HG03064 (cell line): ENCODE data around the gene TCEA2.
A peak's percentile ranks its signal among the peaks of the same experiment; 100 is the strongest.
"Not testable (repeated sequence)": the region's sequence is repeated elsewhere in the genome, so short reads cannot be mapped to it uniquely, and the experiment has no call there.

Experiments used
- ATAC-seq: cut with Tn5 transposase; IDR thresholded peaks from one replicate; pipeline ENCODE4 v1.9.1; 2021; ENCODE audit warnings: low read depth; ENCODE audit not compliant: unreplicated experiment

TCEA2 gene

GRCh38 chr20:64076061-64076997, 13.3 kb downstream of the TCEA2 start:
- no peak for ATAC-seq

GRCh38 chr20:64077094-64077493, 14.1 kb downstream of the TCEA2 start:
- peak; percentile 32 for ATAC-seq

DNA sequence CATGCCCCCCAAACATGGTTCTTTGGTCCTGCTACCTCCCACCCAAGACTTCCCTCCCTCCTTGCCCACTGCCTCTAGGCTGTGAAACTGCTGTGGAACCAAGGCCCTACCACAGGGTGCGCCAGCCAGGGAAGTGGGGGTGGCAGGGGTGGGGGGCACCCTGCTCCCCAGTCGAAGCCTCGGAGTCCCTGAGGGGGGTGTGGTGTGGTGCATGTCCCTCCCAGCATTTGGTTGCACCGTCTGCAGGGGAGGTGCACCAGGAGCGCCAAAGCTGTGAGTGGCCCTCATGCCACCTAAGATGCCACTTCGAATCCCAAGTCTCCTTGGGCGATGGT, 14.5 kb downstream of the TCEA2 start:
- ATAC-seq = no peak

DNA sequence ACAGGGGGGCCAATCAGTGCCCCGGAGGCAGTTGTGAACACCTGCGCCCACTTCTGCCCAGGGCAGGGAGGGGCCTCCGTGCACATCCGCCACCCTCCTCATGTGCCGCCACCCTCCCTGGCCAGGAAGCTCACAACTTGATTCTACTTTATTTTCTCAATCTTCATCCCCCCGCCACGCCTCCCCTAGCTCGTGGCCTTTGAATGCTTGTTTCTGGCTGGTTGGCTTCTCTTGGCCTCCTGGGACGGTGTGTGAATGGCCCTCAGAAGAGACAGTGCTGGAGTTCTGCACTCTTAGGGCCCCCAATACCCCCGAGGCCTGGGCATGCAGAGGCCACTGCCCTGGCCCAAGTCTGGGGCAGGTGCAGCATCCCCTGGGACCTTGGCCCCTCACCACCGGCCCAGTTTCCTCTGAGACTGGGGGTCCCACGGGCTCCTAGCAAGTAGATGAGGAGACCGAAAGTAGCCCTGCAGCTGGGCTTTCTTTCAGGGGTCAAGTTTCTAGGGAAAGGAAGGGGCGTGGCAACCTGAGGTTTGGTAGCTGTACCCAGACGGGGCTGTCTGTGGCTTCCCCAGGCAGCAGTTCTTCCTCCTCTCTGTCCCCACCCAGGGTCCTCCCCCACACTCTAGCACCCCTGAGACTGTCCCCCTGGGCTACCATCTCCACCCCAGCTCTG, 15.0 kb downstream of the TCEA2 start:
- ATAC-seq = no peak

GRCh38 chr20:64078934-64079272, 15.9 kb downstream of the TCEA2 start:
- no peak for ATAC-seq

- ATAC-seq = no peak
Observed at GRCh38 chr20:64079273-64080012, 16.4 kb downstream of the TCEA2 start, which contains the start of gene RGS19. TSS of gene RGS19 (minus strand) at chr20:64079518. CDS start at chr20:64076886, 2,632 bp downstream.

- ATAC-seq = no peak
Observed at GRCh38 chr20:64080013-64080812, 17.2 kb downstream of the TCEA2 start, which contains the start of gene OPRL1. TSS of gene OPRL1 (plus strand) at chr20:64080082. CDS start at chr20:64092721, 12,639 bp downstream.

DNA sequence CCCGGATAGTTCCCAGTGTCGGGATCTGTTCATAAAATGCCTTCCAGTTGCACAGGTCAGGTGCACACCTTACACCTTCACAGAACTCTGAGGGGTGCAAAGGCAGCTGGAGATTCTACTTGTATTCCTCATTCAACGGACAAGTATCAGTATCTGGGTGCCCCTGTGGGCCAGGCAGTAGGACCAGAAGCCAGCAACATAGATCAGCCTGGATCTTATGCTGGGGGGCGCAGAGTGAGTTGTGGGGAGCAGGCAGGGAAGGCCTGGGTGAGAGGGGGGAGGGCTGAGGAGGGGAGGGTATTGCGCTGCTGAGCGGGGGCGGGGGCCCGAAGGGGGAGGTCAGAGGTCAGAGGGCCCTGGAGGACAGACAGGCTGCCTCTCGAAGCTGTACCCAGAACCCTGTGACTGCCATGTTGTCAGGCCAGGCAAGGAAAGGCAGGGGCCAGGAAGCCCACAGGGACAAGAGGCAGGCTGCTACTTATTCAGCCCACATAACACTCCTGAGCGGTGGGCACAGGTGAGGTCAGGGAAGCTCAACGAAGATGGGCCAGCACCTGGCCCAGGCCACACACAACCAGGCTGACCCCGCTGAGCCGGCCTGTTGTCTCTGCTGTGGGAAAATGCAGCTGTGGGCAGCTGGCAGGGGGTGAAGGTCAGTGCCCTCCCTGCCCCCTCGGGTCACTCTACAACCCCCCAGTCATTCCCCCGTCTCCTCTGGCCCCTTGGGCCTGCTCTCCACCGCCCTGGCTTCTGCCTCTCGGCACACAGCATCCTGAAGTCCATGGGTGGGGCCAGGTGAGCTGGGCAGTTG, 18.0 kb downstream of the TCEA2 start:
- ATAC-seq = no peak

DNA sequence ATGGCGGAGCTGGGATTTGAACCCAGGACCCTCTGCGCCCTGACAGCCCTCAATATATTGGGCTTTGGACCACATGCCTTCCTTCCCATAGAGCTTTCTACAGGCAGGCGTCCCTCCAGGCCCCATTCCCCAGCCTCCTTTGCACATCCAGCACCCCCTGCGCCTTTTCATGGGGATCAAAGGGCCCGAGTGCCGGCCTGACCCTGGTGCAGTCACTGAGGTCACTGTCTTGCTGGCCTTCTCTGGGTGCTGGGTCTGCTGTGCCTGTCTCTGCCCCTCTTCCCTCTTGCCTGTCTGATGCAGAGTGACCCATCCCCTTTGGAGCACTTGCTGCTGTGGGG, 18.6 kb downstream of the TCEA2 start:
- no peak for ATAC-seq

DNA sequence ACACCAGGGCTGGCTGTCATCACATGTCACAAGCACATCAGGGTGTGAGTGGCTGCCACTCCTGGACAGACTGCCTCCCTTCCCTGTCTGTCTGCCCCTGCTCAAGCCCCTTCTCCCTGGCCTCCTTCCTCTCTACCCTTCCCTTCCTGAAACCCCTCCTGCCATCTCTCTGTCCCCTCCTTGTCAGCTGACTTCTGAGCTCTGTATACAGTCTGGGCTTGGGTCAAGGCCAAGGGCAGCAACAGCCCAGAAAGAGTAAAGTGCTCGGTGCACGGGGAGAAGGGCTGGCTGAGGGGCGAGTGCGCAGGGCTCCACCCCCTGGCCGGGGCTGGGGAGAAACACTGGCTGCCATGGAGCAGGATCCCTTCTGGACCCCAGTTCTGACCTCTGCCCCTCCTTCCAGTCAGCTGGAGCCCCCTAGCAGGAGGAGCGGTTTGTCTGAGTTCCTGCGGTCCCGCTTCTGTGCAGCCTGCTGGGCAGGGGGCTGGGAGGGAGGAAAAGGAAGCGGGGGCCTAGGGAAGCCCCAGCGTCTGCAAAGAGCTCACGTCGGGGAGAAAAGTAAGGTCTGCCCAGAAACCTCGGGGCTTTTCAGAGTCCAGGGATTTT, 19.2 kb downstream of the TCEA2 start:
- ATAC-seq = no peak

DNA sequence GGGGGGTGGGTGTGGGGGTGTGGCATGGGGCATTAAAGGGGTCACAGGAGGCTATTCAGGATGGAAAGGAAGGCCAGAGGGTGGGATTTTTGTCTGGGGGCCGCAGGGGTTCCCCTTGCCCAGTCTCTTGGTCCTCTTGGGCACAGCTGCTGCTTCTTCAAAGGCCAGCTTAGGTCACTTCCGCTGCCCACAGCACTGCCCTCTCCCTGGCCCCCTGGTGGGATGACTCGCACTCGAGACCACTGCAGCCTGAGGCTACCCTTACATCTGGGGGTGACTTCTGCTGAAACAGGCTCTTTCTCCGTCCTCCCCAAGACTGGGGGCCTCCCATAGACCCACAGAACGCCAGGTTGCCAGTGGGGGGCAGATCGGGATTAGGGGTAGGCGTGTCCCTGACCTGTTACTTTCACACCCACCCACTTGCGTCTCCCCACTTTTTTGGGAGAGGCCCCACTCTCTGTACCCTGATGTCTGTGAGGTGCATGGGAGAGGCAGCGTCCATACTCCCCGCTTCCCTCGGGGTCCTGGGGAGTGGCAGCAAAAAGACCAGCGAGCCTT, 19.9 kb downstream of the TCEA2 start:
- no peak for ATAC-seq

DNA sequence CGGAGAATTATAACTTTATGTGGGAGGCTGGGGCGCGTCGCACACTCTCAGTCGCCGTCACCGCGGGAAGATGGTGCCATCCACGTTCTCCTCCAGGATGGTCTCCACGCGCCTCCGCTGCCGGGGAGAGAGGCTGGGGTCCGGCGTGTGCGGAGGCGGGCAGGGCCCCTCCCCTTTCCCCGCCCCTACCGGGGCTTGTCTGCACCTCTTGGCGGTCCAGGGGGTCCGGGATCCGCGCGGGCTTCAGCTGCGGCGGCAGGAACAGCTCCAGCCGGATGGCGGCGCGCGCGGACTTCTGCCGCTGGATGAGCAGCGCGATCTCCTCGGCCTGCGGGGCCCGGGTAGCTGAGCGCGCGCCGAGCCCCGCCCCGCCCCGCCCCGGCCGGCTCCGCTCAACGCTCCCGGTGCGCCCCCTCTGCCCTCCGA, 20.4 kb downstream of the TCEA2 start:
- ATAC-seq = no peak

DNA sequence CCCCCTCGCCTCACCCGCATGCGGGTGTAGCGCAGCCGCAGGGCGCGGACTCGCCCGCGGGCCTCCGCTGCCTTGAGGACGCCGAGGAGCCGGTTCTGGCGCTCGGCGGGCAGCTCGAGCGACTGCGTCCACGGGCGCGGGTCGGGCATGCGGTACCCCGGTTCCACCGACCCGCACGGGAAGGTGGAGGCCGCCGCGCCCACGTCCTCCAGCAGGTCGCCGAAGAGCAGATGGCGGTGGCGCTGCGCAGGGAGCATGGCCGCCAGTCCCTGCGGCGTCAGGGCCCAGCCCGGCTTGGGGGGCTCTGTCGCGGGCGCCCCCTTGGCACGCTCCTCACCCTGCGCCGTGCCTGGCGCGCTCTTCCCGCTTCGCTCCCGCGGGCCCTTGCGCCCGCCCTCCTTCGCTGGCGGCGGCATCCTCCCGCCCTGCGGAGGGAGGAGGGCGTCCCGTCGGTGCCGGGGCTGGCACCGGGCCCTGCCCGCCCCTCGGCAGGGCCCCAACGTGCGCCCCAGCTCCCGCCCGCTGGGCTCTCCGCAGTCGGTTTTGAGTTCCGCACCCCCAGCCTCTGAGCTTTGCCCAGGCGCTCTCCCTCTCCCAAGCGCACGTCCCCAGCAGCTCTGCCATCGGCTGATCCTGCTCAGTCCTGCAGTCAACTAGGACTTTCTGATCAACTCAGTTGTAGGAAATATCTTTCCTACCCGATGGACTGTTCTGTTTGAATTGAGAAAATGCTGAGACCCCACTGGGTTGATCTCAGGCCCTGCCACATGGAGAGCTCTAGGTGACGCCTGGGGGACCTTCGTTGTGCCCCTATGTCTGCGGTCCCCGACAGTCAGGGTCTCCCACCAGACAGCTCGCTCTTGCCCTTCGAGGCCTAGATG, 21.0 kb downstream of the TCEA2 start, which contains the start of gene LKAAEAR1:
Gene LKAAEAR1, minus strand, starts transcription at position 595 of the 881 bp plus-strand sequence. Its CDS starts 179 bp downstream, at position 416.
- ATAC-seq = no peak

DNA sequence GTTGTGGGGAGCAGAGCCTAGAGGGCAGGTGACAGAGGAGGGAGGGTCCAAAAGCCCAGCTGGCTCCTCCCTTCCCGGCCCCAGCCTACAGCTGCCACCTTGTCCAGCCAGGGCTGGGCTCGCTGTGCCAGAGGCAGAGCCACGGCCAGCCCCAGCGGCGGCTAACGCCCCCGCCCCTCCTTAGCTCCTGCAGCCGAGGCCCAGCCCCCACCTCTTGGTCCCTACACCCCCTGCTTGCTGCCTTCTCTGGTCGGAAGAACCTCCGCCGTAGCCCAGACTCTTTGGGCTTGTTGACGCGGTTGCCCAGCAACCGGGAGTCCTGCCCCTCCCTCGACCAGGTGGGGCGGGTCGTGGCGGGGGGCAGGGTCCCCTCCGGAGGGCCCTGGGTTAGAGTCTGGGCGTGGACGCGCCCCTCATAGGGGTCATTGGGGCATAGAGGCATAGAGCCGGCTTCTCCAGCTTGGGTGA, 21.7 kb downstream of the TCEA2 start:
- no peak for ATAC-seq

DNA sequence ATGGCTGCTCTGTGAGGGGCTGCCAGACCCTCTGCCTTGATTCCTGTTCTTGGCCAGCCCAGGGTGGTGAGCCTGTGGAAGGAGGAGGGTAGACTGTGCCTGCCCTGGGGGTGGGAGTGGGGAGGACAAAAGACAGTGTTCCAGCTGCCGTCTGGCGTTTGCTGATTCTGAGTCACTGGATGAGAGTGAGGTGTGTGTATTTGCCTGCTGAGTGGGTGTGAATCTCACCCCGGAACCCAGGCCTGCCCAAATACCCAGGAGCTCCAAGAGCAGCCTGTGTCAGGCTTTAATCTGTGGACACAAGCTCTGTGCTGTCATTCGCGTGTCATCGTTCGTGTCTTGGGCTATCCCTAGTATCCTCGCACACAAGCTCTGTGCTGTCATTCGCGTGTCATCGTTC, 23.8 kb downstream of the TCEA2 start:
- ATAC-seq = no peak

DNA sequence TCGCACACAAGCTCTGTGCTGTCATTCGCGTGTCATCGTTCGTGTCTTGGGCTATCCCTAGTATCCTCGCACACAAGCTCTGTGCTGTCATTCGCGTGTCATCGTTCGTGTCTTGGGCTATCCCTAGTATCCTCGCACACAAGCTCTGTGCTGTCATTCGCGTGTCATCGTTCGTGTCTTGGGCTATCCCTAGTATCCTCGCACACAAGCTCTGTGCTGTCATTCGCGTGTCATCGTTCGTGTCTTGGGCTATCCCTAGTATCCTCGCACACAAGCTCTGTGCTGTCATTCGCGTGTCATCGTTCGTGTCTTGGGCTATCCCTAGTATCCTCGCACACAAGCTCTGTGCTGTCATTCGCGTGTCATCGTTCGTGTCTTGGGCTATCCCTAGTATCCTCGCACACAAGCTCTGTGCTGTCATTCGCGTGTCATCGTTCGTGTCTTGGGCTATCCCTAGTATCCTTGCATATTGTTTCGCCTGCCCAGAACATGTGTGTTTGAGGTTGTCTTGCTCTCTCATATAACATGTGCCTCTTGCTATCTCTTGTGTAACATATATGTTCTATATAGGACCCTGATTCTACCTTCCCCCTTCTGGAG, 24.3 kb downstream of the TCEA2 start:
- not testable (repeated sequence) for ATAC-seq

GRCh38 chr20:64088586-64088985, 25.6 kb downstream of the TCEA2 start:
- not testable (repeated sequence) for ATAC-seq
